Activated CD4-positive, CD25-positive, alpha-beta regulatory T cell (primary cell): ENCODE measurements around the gene WNT3A.
A peak's percentile ranks its signal among the peaks of the same experiment; 100 is the strongest.

Source experiments
- DNase-seq, 4 experiments: peaks; one replicate each; lab custom pipeline; 2025; lab: John Stamatoyannopoulos, UW

WNT3A gene

DNA sequence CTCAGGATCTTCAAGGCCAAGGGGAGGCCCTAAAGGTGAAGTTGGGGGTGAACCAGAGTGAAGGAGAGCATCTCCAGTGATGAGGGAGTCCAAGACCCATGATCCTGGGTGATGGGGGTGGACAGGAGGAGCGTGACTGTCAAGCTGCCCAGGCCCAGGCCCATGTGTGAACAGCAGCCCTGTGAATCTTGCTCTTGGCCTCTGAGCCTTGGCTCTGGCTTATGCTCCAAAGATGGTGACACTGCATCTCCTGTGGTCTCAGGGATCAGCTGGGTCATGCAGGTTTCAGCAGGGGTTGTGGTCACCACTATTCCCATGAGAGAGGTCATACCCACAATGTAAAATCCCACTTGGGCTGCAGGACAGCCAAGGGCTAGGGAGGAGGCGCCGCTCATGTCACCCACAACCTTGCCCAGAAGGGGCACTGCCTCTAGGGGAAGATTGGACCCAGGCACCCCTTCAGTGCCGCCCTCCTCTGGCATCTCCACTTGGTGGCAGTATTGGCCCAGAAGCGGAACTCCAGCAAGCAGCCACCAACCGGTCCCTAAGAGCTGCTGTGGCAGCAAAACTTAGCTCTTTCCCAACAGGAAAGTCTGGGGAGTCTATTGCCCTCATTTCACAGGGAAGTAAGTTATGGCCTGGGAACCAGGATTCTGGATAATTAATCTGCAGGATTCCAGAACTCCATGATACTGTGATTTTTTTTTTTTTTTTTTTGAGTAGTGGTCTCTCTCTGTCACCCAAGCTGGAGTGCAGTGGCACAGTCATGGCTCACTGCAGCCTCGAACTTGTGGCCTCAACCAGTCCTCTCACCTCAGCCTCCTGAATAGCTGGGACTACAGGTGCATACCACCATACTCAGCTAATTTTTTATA, 7.5 kb upstream of the WNT3A start:
- peak; percentile 20 to 42 (median 27) for DNase-seq

DNA sequence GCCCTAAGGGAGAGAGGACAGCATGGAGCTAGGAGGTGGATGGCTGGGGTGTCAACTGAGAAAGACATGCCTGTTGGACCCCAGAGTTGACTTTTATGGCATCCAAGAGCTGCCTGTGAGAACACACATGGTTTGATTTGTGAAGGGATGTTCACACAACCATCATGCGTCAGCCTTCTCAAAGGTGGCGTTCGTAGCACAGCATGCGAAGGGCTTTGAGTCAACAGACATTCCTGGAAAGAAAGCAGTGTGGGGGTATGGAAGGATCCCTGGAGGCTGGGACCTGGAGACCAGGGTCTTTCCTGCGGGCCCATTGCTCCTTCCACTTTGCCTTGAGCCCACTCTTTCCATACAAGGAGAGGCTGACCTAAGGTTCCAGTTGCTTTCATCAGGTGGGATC, 6.4 kb upstream of the WNT3A start:
- DNase-seq = no peak

DNA sequence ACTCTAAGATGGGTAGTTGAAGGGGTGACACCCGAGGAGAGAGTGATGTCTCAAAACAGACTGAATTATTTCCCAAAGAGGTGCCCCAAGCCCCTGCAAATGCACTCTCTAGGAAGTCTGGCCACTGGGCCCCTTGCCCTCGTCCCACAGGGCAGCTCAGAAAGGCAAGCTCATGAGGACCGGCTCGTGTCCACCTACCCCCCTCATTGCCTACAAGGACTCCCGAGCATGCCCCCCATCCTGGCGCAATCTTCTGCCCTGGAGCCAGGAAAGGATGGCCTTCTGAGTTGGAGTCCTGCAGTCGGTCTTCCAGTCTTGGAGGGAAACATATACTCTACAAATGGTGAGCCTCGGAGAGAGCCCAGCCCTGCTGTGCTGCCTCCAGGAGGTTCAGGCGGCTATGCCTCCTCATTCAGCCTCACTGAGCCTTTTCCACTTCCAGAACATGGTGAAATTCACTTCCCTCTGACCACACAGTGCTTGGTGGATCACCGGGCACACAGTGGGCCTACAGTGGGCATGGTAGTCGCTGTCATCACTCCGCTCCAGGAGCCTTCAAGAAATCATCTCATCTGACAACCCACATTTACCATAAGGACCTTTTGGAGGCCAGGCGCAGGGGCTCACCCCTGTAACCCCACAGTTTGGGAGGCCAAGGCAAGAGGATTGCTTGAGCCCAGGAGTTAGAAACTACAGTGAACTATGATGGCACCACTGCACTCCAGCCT, 5.8 kb upstream of the WNT3A start:
- no peak for DNase-seq

DNA sequence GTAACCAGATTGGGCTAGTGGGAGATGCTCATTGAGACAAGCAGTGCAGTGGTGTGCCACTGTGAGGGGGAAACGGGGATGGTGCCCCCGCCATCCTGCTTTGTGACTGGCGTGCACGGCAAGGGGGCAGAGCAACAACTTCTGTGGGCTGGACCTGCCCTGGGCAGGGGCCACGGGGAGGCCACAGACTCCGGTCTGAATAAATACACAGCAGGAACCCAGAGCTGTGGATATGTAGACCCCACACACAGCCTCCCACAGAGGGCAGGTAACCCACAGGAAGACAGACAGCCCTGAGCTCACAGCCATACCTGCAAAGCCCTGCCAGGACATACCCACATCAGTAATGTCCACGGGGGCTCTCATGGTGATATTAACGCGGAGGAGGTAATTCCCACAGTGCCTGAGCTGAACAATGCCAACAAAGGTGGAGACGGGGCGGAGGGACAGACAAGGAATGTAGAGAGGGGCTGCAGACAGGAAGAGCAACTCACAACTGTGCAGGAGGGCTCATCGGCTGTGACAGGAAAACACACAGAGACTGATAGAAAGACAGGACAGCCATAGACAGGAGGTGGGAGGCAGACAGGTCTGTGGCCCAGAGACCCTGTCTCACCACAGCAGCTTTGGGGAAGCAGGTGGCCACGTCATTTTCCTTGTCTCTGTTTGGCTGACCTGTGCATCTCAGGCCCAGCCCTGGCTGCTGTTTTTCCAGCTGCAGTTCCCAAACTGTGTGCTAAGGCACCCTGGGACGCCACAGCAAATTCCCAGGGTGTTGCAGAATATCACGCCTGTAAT, 4.9 kb upstream of the WNT3A start:
- no peak for DNase-seq

DNA sequence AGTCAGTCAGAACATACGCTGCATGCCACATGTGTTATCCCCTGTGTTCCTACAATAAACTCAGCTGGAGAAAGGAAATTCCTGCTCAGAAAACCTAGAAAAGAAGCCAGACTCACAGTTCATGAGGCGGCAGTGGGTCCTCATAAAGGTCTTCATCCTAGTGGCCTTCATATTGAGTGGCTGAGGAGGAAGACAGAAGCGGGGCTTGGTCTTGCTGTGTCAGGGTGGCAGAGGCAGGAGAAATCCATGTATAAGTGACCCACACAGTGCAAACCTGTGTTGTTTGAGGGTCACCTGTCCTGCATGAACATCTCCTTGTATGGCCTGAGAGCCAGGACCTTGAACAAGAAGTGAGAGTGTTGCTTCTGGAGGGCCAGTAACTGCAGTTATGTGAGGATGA, 4.0 kb upstream of the WNT3A start:
- no peak for DNase-seq

DNA sequence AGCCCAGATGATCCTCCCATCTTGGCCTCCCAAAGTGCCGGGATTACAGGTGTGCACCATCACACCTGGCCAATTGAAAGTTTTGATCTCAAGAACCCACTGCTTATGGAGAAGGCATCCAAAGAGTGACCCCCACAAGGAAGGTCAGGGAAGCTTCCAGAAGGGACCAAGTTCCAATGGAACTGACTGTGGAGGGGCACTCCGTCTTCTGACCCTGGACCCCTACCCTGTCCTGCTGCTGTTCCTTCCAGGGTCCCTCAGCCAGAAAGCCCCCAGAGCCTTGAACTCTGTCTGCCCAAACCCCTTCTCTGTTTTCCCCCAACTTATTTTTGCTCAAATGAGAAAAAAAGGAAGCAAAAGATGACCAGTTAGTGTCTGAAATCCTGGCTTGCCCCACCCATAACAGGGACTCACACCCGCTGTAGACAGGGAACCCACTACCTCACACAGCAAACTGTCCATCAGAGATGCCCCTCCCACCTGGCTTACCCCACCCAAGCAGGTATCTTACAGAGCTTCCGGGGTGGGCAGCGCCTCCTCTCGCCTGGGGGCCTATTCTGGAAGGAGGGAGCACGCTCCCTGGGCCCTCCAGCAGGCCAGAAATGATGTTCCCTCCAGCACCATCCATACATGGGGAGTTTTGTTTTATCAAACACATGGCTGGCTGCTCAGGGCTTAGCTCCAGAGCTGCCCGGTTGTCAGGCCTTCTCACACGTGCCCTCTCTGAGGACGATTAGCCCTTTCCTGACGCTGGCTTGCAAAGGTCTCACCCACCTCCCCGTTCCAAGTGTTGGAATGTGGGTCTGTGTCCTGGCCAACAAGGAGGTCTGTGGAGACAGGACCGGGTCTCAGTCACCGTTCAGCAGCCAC, 3.1 kb upstream of the WNT3A start:
- no peak for DNase-seq

DNA sequence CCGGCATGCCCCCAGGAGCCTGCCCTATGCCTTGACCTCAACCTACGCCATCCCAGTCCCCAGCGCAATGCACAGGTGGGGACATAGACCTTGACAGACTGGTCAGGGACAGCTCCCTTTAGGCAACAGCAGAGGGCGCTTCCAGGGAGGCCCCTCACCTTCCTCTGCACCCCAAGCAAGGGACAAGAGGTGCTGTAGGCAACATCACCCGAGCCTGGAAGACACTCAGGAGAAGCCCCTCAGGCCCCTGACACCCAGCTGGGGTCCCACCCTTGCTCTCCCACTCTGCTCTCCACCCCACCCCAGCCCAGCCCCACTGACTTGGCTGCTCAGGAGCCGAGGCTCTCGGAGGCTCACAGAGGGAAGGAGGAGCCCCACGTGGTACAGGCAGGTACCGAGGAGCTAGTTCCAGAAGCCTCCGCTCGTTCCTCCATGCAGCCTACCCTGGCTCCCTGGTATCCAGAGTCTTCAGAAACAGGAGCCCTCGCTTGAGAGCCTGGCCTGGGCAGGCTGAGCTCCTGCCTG, 2.4 kb upstream of the WNT3A start:
- DNase-seq = no peak

DNA sequence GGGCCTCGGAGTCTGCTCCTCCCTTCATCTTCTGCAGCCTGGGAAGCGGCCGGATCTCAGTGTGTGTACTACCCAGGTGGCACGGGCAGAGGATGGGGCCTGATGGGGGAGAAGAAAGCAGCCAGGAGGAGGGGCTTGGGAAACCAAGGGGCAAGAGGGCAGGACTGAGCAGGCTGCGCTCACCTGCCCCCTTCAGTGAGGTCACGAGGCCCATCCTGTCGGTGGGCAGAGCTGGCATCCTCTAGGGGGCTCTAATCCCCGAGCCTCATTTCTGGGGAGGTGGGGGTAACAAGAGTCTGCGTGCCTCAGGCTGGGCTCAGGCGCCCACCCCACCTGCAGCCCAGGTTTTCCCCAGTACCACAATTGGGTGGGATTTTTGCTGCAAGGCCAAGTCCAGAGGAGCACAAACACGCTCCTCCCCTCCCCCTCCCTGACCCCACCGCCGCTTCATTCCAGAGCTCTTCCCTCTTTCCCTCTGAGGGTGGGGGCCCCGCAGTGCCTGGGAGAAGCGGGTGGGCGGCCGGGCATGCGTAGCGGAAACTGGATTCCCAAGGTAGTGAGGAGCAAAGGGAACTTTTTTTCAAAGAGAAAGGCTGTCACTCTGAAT, 1.8 kb upstream of the WNT3A start:
- no peak for DNase-seq

DNA sequence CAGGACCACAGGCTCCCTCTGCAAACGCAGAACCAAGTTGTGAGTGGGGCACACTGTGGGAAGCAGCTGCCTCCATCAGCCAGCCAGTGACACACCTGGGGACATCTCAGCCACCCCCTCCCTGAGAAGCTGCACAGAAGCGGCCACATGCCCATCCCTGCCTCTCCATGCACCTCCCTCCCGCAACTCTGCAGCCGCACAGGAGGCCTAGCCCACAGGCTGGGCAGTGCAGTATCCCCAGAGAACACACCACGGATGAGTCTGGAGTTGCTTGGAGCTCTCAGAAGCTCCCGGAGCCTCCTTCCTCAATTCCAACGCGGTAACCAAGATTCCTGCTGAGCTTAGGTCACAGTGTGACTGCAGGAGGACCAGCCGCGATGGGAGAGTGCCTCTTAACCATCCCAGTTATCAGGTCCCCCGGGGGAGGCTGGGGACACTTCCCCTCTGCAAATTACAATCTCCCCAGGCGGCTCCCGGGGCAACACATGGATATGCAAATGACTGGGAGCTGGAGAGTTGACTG, 1.2 kb upstream of the WNT3A start:
- DNase-seq = no peak

DNA sequence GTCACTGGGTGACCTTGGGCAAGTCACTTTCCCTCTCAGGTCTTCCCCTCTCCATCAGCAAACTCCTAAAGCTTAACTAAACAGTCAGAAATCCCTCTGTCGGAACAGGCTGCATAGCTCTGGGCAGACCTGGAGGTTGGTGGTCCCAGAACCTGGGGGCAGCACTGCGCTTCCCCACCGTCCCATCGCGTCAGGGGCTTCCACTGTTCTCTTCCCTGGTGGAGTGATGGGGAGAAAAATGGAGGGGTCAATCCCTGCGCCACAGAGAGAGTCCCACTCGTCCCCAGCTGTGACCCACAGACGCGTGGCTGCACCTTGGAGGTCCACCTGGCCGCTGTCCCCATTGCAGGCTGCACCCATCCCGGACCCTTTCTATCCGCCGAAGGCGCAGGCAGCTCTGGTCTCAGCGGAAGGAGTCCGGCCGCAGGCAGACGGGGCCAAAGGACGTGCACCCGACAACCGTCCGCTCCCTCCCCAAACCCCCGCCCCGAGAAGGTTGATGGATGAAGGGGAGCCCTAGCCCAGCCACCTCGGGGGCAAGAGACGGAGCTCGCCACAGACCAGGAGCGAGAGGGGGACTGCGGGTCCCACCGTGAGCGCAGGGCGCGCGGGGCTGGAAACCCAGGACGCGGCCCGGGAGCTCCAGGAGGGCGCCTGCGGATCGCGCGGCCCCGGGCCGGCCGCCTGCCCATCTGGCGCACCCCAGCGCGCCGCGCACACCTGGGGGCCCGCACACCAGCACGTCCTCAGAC, 588 bp upstream of the WNT3A start:
- DNase-seq = no peak

DNA sequence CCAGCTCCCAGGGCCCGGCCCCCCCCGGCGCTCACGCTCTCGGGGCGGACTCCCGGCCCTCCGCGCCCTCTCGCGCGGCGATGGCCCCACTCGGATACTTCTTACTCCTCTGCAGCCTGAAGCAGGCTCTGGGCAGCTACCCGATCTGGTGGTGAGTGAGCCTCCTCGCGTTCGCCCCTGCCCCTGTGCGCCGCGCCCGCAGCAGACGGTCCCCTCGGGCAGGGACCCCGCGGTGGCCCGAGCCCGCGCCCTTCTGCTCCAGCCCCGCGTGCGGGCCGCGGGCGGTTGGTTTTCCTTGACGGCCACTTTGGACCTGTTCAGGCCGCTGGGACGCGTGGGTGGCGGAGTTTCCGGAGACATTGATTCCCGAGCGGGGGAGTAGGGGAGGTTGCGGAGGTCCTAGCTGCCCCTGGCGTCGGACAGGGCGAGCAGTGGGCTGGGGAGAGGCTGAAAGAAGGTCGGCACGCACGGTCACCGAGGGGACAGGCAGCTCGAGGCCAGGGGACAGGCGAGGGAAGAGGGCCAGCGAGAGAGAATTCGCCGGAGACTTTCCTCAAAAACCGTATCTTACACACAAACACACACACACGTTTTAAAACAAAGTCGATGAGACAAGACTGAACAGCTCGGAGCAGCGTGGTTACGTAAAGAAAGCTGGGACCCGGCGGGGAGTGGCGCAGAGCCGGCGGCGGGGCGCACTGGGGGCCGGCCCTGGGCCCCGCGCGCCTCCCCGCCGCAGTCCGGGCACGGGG, 427 bp downstream of the WNT3A start:
- DNase-seq = no peak

DNA sequence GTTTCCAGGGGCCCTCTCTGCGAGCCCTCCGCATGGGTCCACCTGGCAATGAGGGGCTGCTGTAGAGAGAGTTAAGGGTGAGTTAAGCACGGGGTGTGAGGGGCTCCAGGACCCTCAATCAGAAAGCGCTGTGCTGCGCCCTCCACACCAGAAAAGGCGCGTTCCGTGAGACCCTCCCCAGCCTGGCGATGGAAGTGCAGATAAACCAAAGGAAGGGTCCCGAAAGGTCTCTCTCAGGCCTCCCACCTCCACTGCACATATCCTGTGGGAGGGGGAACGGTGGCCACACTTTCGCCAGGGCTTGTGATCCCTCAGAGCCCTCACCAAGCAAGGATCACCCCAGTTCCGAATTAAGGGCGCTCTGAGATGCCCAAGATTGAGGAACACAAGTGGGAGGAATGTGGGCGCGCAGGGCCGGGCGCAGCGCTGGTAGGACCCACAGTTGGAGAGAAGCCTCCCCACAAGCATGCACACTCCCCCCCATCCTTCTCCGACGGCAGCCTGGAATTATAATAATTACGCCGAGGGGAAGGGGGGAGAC, 1.1 kb downstream of the WNT3A start:
- no peak for DNase-seq

DNA sequence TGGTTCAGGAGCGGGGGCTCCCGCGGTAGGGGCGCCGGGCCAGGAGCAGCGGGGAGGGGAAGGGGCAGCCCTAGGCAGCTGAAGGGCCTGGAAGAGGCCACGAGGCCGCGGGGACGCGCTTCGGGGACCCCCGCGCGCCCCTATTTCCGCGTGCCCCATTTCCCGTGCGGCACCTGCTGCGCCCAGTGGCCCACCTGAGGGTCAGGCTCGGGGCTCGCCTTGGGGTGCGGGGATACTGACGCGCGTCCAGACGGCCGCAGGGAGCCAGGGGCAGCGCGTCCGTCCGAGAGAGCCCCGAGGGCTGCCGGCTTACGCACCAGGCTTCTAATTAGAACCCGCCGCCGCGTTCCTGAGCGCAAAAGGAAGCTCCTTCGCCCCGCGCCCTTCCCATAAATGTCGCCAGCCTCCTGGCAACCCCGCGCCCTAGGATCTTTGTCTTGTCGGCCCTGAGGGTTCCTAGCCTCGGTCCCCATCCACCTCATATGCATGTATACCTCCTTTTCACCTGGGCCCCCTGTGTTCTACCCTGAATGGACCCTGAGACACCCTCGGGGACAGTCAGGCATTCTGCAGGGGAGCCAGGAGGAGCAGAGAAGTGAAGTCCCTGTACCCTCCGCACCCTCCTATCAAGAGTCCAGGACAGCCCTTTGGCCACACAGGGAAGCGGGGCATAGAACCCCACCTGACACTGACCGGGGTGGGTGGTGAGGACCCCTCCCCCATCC, 1.8 kb downstream of the WNT3A start:
- no peak for DNase-seq

DNA sequence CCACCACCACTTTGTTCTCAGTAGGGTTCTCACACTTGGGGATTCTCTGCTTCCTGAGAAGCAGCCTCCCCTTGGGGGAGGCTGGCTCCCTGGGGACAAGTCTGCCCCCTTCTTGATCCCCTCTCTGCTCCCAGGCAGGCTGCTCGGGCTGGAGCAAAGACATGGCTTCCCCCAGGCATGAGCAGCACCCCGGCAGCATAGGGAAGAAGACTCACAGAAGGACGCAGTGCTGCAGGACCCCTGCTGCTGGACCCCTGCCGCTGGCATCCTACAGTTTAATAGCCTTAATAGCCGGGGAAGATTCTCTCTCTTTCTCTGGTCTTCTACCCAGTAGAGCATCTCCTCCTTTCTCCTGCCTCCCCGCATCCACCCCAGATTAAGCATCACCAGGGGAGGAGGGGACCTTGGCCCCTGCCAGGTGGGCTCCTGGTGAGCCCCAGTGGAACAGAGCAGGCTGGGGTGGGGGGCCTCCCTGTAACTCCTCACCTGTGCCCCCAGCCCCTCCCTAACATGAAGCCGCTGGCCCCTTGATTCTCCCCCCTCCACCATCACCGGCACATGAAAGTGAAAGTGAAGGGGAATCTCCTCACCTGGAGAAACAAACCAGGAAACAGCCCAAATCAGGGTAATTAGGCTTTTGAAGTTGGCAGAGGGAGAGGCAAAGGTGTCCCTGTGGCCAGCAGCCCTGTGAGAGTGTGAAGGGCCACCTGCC, 2.5 kb downstream of the WNT3A start:
- no peak for DNase-seq

DNA sequence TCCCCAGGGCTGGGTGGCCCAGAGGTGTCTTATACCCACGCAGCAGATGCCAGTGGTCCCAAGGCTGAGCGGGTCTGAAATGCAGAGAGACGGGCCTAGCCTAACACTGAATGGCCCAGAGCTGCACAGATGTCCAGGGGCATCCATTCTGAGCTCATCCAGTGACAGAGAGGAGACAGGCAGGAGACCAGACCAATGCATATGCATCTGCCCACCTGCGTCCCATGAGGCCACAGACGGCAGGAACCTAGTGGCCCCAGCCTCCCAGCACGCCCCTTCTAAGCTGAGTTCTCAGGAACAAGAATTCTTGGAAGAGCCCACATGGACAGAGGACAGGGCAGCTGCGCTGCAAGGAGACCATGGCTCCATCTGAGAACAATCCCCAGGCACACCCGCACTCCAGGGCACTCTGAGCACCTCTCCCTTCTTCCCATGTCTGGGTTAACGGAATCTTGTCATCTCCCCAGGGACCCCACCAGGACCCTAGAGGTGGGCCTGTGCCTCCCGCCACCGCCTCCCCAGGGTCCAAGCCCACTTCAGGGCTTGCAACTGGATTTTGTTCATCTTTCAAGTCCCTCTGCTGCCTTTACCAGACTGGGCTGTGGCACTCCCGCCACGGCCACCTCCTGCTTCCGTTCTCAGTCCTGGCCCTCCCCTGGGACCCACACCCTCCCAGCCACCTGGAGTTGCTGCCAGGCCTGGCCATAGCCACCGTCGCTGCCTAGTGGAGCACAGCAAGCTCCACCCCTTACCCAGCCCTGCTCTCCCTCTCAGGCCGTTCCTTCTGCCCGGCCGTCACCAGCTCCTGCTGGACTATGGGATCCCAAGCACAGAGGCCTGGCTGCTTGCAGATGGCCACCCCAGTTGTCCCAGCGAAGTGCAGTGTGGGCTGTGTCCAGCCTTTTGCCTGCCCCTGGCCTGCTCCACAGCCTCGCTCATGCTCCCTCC, 3.3 kb downstream of the WNT3A start:
- no peak for DNase-seq

DNA sequence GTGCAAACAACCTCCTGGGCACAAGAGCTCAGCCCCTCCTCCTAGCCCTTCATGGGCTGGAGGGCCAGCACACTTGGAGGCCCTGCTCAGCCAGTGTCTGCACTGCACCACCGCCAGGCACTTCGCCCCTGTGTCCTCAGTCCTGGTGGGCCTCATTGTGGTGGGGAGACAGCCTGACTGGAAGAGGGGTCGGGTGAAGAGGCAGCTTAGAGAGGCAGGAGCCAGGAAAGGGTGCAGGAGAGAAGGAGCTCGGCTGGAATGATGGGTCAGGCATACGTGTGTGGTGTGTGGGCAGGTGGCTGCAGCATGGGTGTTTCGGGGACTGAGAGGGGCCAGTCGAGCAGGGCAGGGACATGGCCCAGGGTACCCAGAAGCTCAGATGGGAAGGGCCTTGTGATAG, 4.1 kb downstream of the WNT3A start:
- no peak for DNase-seq
